Measurements from ENCODE around the gene SMURF2. TPM values are rescaled to one million over a fixed set of nuclear protein-coding genes. Genes with fewer than 3 reads are reported as not detected.

The SMURF2 gene
- total and polyA plus RNA-seq, 4 donors, result 9.9 to 85.6 (median 22.5) TPM

DNA sequence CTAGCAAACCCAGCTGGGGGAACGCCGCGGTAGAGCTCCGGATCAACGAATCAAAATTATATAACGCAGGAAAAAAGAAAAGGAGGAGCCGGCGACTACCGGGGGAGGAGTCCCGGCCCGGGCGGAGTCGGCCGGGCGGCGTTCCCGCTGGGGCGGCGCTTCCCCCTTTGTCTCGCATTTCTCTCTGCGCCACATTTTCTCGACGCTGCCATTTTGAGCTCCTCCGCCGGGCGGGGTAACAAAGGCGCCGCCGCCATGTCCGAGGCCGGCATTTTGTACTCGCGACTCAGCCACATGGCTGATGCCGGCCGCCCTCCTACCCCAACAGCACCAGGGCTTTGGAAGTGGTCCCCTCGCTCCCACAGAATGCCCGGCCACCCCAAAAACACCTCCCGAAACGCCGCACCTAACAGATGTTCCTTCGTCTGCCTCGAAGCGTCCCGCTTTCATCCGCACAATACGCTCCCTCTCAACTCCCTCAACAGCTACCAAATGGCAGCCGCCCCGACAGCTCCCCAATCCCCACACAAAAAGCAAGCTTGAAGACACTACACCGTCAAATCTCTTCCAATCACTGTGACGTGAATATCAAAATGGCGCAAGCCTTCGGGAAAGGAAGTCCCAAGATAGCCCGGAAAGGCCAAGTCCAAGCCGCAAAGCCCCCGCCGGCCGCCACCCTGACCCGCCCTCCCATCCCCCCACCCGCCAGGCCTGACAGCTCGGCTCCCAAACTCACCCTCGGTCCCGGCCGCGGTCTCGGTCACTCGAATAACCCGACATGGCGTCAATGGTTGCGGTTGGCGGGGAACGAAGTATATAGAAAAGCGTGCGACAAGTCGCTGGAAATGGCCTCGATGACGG is 156.5 kb downstream of the SMURF2 start:
- H3K9me3 ChIP-seq (ENCODE audit: control insufficient read depth in 4 of 4, insufficient read depth in 3 of 4, low read length in 3 of 4), result no peaks in the 10 kb centered on the region
- H3K27ac ChIP-seq (ENCODE audit: low read depth in 1 of 2, low read length in 1 of 2), result peak overlapping the region; percentile 93 to 100
- peaks cover 0 to 24% (median 19%) of the 10 kb centered on the region in 5 donors for H3K4me1 ChIP-seq (ENCODE audit: control insufficient read depth in 5 of 5, insufficient read depth in 5 of 5, low read length in 5 of 5)
- TF ChIP-seq CTCF (IDR thresholded peaks at IDR 0.05; ENCODE audit: control extremely low read depth, extremely low read depth), result no peak
- peak overlapping the region; percentile 99 for H3K4me3 ChIP-seq
- peak; percentile 96 to 98 (median 97) for DNase-seq
- H3K9ac ChIP-seq (ENCODE audit: insufficient read depth in 1 of 2, low read length in 2 of 2), result peak overlapping the region; percentile 100
- no peaks in the 10 kb centered on the region for H3K27me3 ChIP-seq (ENCODE audit: control insufficient read depth in 3 of 3, insufficient read depth in 3 of 3, low read length in 2 of 3)
- peak; percentile 66 for ATAC-seq (ENCODE audit: insufficient read depth, low FRiP score)
- 0% methylated on average over 72 to 76 of the region's 76 CpGs for WGBS, 2 donors
- peaks cover 21 to 67% (median 45%) of the 10 kb centered on the region in 4 donors for H3K36me3 ChIP-seq (ENCODE audit: control insufficient read depth in 4 of 4, insufficient read depth in 4 of 4, low read length in 4 of 4)

DNA sequence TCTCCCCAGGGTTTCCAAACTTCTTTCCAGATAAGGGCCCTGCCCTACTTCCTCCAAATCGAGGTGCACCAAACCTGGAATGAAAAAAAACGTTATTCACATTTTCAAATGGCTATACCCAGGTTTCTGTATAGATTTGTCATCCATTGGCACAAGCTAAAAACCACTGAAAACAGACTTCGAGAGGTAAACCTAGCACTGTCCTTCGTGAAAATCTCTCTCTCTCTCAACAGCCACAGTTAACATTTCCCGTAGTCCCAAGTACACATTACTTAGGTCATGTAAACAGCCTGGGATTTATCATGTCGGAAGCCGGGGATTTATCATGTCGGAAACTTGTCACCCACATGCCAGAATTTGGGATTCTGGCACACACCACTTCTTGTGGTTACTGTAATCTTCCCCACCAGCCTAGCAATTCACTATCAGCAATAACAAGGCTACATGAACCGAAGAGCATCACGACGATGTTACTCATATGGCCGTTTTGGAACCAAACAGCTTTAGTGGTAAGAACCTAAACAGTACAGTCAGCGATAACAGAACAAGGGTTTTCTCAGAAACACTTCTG is 157.3 kb downstream of the SMURF2 start:
- no peak for ATAC-seq (ENCODE audit: insufficient read depth, low FRiP score)
- peaks cover 24 to 68% (median 49%) of the 10 kb centered on the region in 4 donors for H3K36me3 ChIP-seq (ENCODE audit: control insufficient read depth in 4 of 4, insufficient read depth in 4 of 4, low read length in 4 of 4)
- no peaks in the 10 kb centered on the region for H3K9me3 ChIP-seq (ENCODE audit: control insufficient read depth in 4 of 4, insufficient read depth in 3 of 4, low read length in 3 of 4)
- peak overlapping the region; percentile 99 for H3K4me3 ChIP-seq
- H3K4me1 ChIP-seq (ENCODE audit: control insufficient read depth in 5 of 5, insufficient read depth in 5 of 5, low read length in 5 of 5), result peaks cover 0 to 26% (median 19%) of the 10 kb centered on the region in 5 donors
- peak overlapping the region; percentile 93 to 100 for H3K27ac ChIP-seq (ENCODE audit: low read depth in 1 of 2, low read length in 1 of 2)
- H3K27me3 ChIP-seq (ENCODE audit: control insufficient read depth in 3 of 3, insufficient read depth in 3 of 3, low read length in 2 of 3), result no peaks in the 10 kb centered on the region
- peak overlapping the region; percentile 98 to 100 for H3K9ac ChIP-seq (ENCODE audit: insufficient read depth in 1 of 2, low read length in 2 of 2)
- 1% methylated on average over 13 of the region's 13 CpGs for WGBS, 2 donors
- no peak for DNase-seq
- TF ChIP-seq CTCF (IDR thresholded peaks at IDR 0.05; ENCODE audit: control extremely low read depth, extremely low read depth), result no peak

DNA sequence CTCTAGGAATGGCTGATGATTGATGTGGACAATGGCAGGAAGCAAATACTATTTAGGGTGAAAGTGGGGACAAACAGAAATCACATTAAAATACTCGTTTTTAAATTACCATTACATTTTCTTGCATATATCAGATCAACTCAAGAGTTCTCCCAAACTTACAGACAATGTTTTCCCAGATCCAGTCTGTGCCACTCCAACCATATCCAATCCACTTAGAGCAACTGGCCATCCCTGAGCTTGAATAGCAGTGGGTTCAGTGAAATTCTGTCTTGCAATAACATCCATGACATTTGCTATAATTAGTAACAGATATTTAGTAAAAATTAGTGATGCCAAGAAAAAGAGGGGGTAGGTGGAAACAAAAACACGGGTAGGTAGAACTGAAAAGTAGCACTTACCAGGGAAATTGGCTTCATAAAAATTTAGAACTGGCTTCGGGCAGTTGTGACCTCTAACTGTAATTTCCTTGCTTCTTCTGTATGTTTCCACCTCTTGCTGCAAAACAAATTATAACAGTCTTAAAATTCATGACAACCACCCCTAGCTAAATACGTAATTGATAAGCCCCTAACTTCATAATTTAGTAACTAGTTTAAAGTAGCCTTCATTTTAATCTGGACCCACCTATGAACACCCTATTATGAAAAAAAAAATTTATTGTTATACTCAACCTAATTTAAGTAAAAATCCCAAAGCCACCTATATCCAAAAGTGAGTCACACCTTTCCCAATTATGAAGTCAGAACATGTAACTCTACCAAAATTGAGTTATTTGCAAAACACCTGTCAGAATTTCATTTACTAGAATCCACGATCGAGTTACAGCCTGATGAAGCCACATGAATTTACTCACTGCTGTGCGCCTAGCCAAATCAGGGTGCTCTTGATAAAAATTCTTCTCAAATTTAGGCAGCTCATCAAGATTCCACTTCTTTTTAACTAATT is 158.0 kb downstream of the SMURF2 start:
- H3K27ac ChIP-seq (ENCODE audit: low read depth in 1 of 2, low read length in 1 of 2), result peak overlapping the region in 1 of 2 donors; percentile 93
- ATAC-seq (ENCODE audit: insufficient read depth, low FRiP score), result no peak

More for the DNA sequence above, 158.0 kb downstream of the SMURF2 start:
- Histone ChIP-seq H3K4me1 (ENCODE audit: control insufficient read depth in 5 of 5, insufficient read depth in 5 of 5, low read length in 5 of 5) (peaks cover 0 to 23% (median 18%) of the 10 kb centered on the region in 5 donors), H3K36me3 (ENCODE audit: control insufficient read depth in 4 of 4, insufficient read depth in 4 of 4, low read length in 4 of 4) (peaks cover 24 to 69% (median 50%) of the 10 kb centered on the region in 4 donors), H3K27me3 (ENCODE audit: control insufficient read depth in 3 of 3, insufficient read depth in 3 of 3, low read length in 2 of 3) (no peaks in the 10 kb centered on the region), H3K4me3 (peak overlapping the region; percentile 99), H3K9me3 (ENCODE audit: control insufficient read depth in 4 of 4, insufficient read depth in 3 of 4, low read length in 3 of 4) (no peaks in the 10 kb centered on the region), H3K9ac (ENCODE audit: insufficient read depth in 1 of 2, low read length in 2 of 2) (peak overlapping the region; percentile 98 to 100)
- DNase-seq, result peak in 2 of 3 donors; percentile 10 to 33
- 29 to 51% methylated on average over 7 of the region's 7 CpGs for WGBS, 2 donors
- no peak for TF ChIP-seq CTCF (IDR thresholded peaks at IDR 0.05; ENCODE audit: control extremely low read depth, extremely low read depth)

Measured in lung (tissue), 12 donors.